ENCODE results near the gene COMP.

COMP gene

GRCh38 chr19:18800636-18801035 lies 9.5 kb upstream of the COMP start:
- no peaks in the 10 kb centered on the region for H3K4me1 ChIP-seq (ENCODE audit: control insufficient read depth, low read depth, low read length)
- peaks cover 57% of the 10 kb centered on the region for H3K27me3 ChIP-seq (ENCODE audit: control insufficient read depth, insufficient read depth, low read length)
- H3K9ac ChIP-seq (ENCODE audit: low read length) = no peak overlapping the region
- no peaks in the 10 kb centered on the region for H3K36me3 ChIP-seq (ENCODE audit: control insufficient read depth, low read depth, low read length)
- no peak overlapping the region for H3K4me3 ChIP-seq (ENCODE audit: low read length)
- no peak overlapping the region for H3K27ac ChIP-seq (ENCODE audit: low read length)
- no peaks in the 10 kb centered on the region for H3K9me3 ChIP-seq (ENCODE audit: control insufficient read depth, low read depth, low read length)

GRCh38 chr19:18800079-18800478 lies 9.0 kb upstream of the COMP start:
- no peak overlapping the region for H3K4me3 ChIP-seq (ENCODE audit: low read length)
- H3K27ac ChIP-seq (ENCODE audit: low read length) = no peak overlapping the region
- no peaks in the 10 kb centered on the region for H3K9me3 ChIP-seq (ENCODE audit: control insufficient read depth, low read depth, low read length)
- peaks cover 62% of the 10 kb centered on the region for H3K27me3 ChIP-seq (ENCODE audit: control insufficient read depth, insufficient read depth, low read length)
- no peaks in the 10 kb centered on the region for H3K36me3 ChIP-seq (ENCODE audit: control insufficient read depth, low read depth, low read length)
- no peak overlapping the region for H3K9ac ChIP-seq (ENCODE audit: low read length)
- H3K4me1 ChIP-seq (ENCODE audit: control insufficient read depth, low read depth, low read length) = no peaks in the 10 kb centered on the region

GRCh38 chr19:18799389-18799970 lies 8.4 kb upstream of the COMP start:
- Histone ChIP-seq H3K36me3 (ENCODE audit: control insufficient read depth, low read depth, low read length) (no peaks in the 10 kb centered on the region), H3K27ac (ENCODE audit: low read length) (no peak overlapping the region), H3K9ac (ENCODE audit: low read length) (no peak overlapping the region), H3K9me3 (ENCODE audit: control insufficient read depth, low read depth, low read length) (no peaks in the 10 kb centered on the region), H3K4me1 (ENCODE audit: control insufficient read depth, low read depth, low read length) (no peaks in the 10 kb centered on the region), H3K27me3 (ENCODE audit: control insufficient read depth, insufficient read depth, low read length) (peaks cover 68% of the 10 kb centered on the region), H3K4me3 (ENCODE audit: low read length) (no peak overlapping the region)

GRCh38 chr19:18798384-18799352 lies 7.6 kb upstream of the COMP start:
- no peaks in the 10 kb centered on the region for H3K4me1 ChIP-seq (ENCODE audit: control insufficient read depth, low read depth, low read length)
- no peaks in the 10 kb centered on the region for H3K36me3 ChIP-seq (ENCODE audit: control insufficient read depth, low read depth, low read length)
- no peak overlapping the region for H3K4me3 ChIP-seq (ENCODE audit: low read length)
- no peak overlapping the region for H3K27ac ChIP-seq (ENCODE audit: low read length)
- H3K9me3 ChIP-seq (ENCODE audit: control insufficient read depth, low read depth, low read length) = no peaks in the 10 kb centered on the region
- peaks cover 74% of the 10 kb centered on the region for H3K27me3 ChIP-seq (ENCODE audit: control insufficient read depth, insufficient read depth, low read length)
- H3K9ac ChIP-seq (ENCODE audit: low read length) = no peak overlapping the region

GRCh38 chr19:18796239-18796638 lies 5.1 kb upstream of the COMP start:
- Histone ChIP-seq H3K4me3 (ENCODE audit: low read length) (no peak overlapping the region), H3K36me3 (ENCODE audit: control insufficient read depth, low read depth, low read length) (no peaks in the 10 kb centered on the region), H3K9me3 (ENCODE audit: control insufficient read depth, low read depth, low read length) (no peaks in the 10 kb centered on the region), H3K27ac (ENCODE audit: low read length) (no peak overlapping the region), H3K9ac (ENCODE audit: low read length) (no peak overlapping the region), H3K27me3 (ENCODE audit: control insufficient read depth, insufficient read depth, low read length) (peaks cover 95% of the 10 kb centered on the region), H3K4me1 (ENCODE audit: control insufficient read depth, low read depth, low read length) (no peaks in the 10 kb centered on the region)

- Histone ChIP-seq H3K27ac (ENCODE audit: low read length) (no peak overlapping the region), H3K36me3 (ENCODE audit: control insufficient read depth, low read depth, low read length) (no peaks in the 10 kb centered on the region), H3K9me3 (ENCODE audit: control insufficient read depth, low read depth, low read length) (no peaks in the 10 kb centered on the region), H3K4me1 (ENCODE audit: control insufficient read depth, low read depth, low read length) (no peaks in the 10 kb centered on the region), H3K4me3 (ENCODE audit: low read length) (no peak overlapping the region), H3K9ac (ENCODE audit: low read length) (no peak overlapping the region), H3K27me3 (ENCODE audit: control insufficient read depth, insufficient read depth, low read length) (peaks cover 95% of the 10 kb centered on the region)
These were observed 4.4 kb upstream of the COMP start for GRCh38 chr19:18795540-18795939.

GRCh38 chr19:18794692-18795091 lies 3.6 kb upstream of the COMP start:
- H3K27me3 ChIP-seq (ENCODE audit: control insufficient read depth, insufficient read depth, low read length) = peaks cover 95% of the 10 kb centered on the region
- H3K36me3 ChIP-seq (ENCODE audit: control insufficient read depth, low read depth, low read length) = no peaks in the 10 kb centered on the region
- no peaks in the 10 kb centered on the region for H3K9me3 ChIP-seq (ENCODE audit: control insufficient read depth, low read depth, low read length)
- no peak overlapping the region for H3K4me3 ChIP-seq (ENCODE audit: low read length)
- H3K27ac ChIP-seq (ENCODE audit: low read length) = no peak overlapping the region
- no peak overlapping the region for H3K9ac ChIP-seq (ENCODE audit: low read length)
- H3K4me1 ChIP-seq (ENCODE audit: control insufficient read depth, low read depth, low read length) = no peaks in the 10 kb centered on the region

GRCh38 chr19:18794029-18794313 lies 2.9 kb upstream of the COMP start:
- peaks cover 95% of the 10 kb centered on the region for H3K27me3 ChIP-seq (ENCODE audit: control insufficient read depth, insufficient read depth, low read length)

GRCh38 chr19:18793144-18794028 lies 2.3 kb upstream of the COMP start:
- Histone ChIP-seq H3K36me3 (ENCODE audit: control insufficient read depth, low read depth, low read length) (no peaks in the 10 kb centered on the region), H3K9ac (ENCODE audit: low read length) (no peak overlapping the region), H3K4me3 (ENCODE audit: low read length) (no peak overlapping the region), H3K27ac (ENCODE audit: low read length) (no peak overlapping the region), H3K9me3 (ENCODE audit: control insufficient read depth, low read depth, low read length) (no peaks in the 10 kb centered on the region), H3K4me1 (ENCODE audit: control insufficient read depth, low read depth, low read length) (no peaks in the 10 kb centered on the region), H3K27me3 (ENCODE audit: control insufficient read depth, insufficient read depth, low read length) (peaks cover 97% of the 10 kb centered on the region)

More at GRCh38 chr19:18794029-18794313, 2.9 kb upstream of the COMP start:
- no peak overlapping the region for H3K9ac ChIP-seq (ENCODE audit: low read length)
- no peak overlapping the region for H3K27ac ChIP-seq (ENCODE audit: low read length)
- H3K36me3 ChIP-seq (ENCODE audit: control insufficient read depth, low read depth, low read length) = no peaks in the 10 kb centered on the region
- H3K9me3 ChIP-seq (ENCODE audit: control insufficient read depth, low read depth, low read length) = no peaks in the 10 kb centered on the region
- H3K4me1 ChIP-seq (ENCODE audit: control insufficient read depth, low read depth, low read length) = no peaks in the 10 kb centered on the region
- no peak overlapping the region for H3K4me3 ChIP-seq (ENCODE audit: low read length)

- peaks cover 97% of the 10 kb centered on the region for H3K27me3 ChIP-seq (ENCODE audit: control insufficient read depth, insufficient read depth, low read length)
- no peak overlapping the region for H3K9ac ChIP-seq (ENCODE audit: low read length)
- H3K9me3 ChIP-seq (ENCODE audit: control insufficient read depth, low read depth, low read length) = no peaks in the 10 kb centered on the region
- H3K36me3 ChIP-seq (ENCODE audit: control insufficient read depth, low read depth, low read length) = no peaks in the 10 kb centered on the region
- H3K27ac ChIP-seq (ENCODE audit: low read length) = no peak overlapping the region
- no peak overlapping the region for H3K4me3 ChIP-seq (ENCODE audit: low read length)
- H3K4me1 ChIP-seq (ENCODE audit: control insufficient read depth, low read depth, low read length) = no peaks in the 10 kb centered on the region
These were observed 1.6 kb upstream of the COMP start for GRCh38 chr19:18792661-18793060.

GRCh38 chr19:18791315-18791678 lies 192 bp upstream of the COMP start:
- Histone ChIP-seq H3K36me3 (ENCODE audit: control insufficient read depth, low read depth, low read length) (no peaks in the 10 kb centered on the region), H3K9me3 (ENCODE audit: control insufficient read depth, low read depth, low read length) (no peaks in the 10 kb centered on the region), H3K4me1 (ENCODE audit: control insufficient read depth, low read depth, low read length) (no peaks in the 10 kb centered on the region), H3K27ac (ENCODE audit: low read length) (no peak overlapping the region), H3K27me3 (ENCODE audit: control insufficient read depth, insufficient read depth, low read length) (peaks cover 97% of the 10 kb centered on the region), H3K9ac (ENCODE audit: low read length) (no peak overlapping the region), H3K4me3 (ENCODE audit: low read length) (no peak overlapping the region)

Data from iPS-18a (cell line).